Endodermal cell (in vitro differentiated cells): ENCODE data around the gene NAA38. TPM values are rescaled to one million over a fixed set of nuclear protein-coding genes. Genes with fewer than 3 reads are reported as not detected.
A peak's percentile ranks its signal among the peaks of the same experiment; 100 is the strongest.

Experiments
- DNase-seq: peaks from one replicate; pipeline ENCODE4 v3.0.0-alpha.2; 2017
- H3K27ac ChIP-seq: 2 replicates; pipeline ENCODE4 v1.5.1; 2013; ENCODE audit warnings: mild to moderate bottlenecking, low read depth, low read length, moderate library complexity
- H3K27me3 ChIP-seq: 2 replicates; pipeline ENCODE4 v1.6.1; 2013; ENCODE audit warnings: mild to moderate bottlenecking, low read length, moderate library complexity; ENCODE audit not compliant: insufficient read depth, control insufficient read depth, poor library complexity, severe bottlenecking
- H3K36me3 ChIP-seq: 2 replicates; pipeline ENCODE4 v1.7.0; 2013; ENCODE audit warnings: mild to moderate bottlenecking, low read length, moderate library complexity; ENCODE audit not compliant: control insufficient read depth, insufficient read depth
- H3K4me1 ChIP-seq: one replicate; pipeline ENCODE4 v1.7.0; 2013; ENCODE audit warnings: low read length; ENCODE audit not compliant: control insufficient read depth, insufficient read depth
- H3K4me3 ChIP-seq: 2 replicates; pipeline ENCODE4 v1.5.1; 2013; ENCODE audit warnings: mild to moderate bottlenecking, low read length, moderate library complexity
- H3K9ac ChIP-seq: 2 replicates; pipeline ENCODE4 v1.6.1; 2013; ENCODE audit warnings: mild to moderate bottlenecking, low read length, moderate library complexity; ENCODE audit not compliant: poor library complexity, severe bottlenecking; ENCODE audit errors: extremely low read depth
- H3K9me3 ChIP-seq: 2 replicates; pipeline ENCODE4 v1.6.1; 2013; ENCODE audit warnings: mild to moderate bottlenecking, low read length, moderate library complexity; ENCODE audit not compliant: control insufficient read depth
- H3K27ac Mint-ChIP-seq: 2 replicates; pipeline ENCODE4 v1.8.0; 2020; ENCODE audit warnings: mixed read lengths
- H3K27me3 Mint-ChIP-seq: 2 replicates; pipeline ENCODE4 v1.8.0; 2021; ENCODE audit warnings: mild to moderate bottlenecking, mixed read lengths; ENCODE audit not compliant: insufficient read depth
- H3K36me3 Mint-ChIP-seq: 2 replicates; pipeline ENCODE4 v1.8.0; 2020; ENCODE audit warnings: low read depth, mixed read lengths
- H3K4me1 Mint-ChIP-seq: 2 replicates; pipeline ENCODE4 v1.8.0; 2020; ENCODE audit warnings: mixed read lengths
- H3K4me3 Mint-ChIP-seq: 2 replicates; pipeline ENCODE4 v1.8.0; 2020; ENCODE audit warnings: mild to moderate bottlenecking, moderate library complexity, mixed read lengths
- H3K9me3 Mint-ChIP-seq: 2 replicates; pipeline ENCODE4 v1.8.0; 2020; ENCODE audit warnings: mild to moderate bottlenecking, mixed read lengths
- WGBS, 2 experiments: methylation state at CpG; one replicate each; pipeline versions ENCODE4 v1.1.5 to v1.1.7; 2013; ENCODE audit warnings: missing lambda C conversion rate in 2 of 2, mixed read lengths in 1 of 2; ENCODE audit not compliant: insufficient coverage in 1 of 2, insufficient read length in 1 of 2; 5-methylcytosine and 5-hydroxymethylcytosine counted together
- total RNA-seq, 2 donors: library from RNA; stranded (reverse); fragmentation: NEBNext Ultra II Directional in 1 of 2; extraction: Animal tissue kit (Norgen Biotek cat#: 25700) in 1 of 2; gene quantifications; 2 replicates in 1 of 2; 3 replicates in 1 of 2; pipeline ENCODE4 v1.2.1, GENCODE V29; 2021
- TF ChIP-seq, protein P1 (sequence below): fragments of 200-600 bp; sonication (generic); conservative IDR thresholded peaks from 2 replicates; pipeline ENCODE4 v1.5.0; 2021; ENCODE audit warnings: antibody characterized with exemption, mild to moderate bottlenecking

NAA38 gene
- total RNA-seq, 2 donors from 2014 or later = 38.9 to 44.8 TPM

DNA sequence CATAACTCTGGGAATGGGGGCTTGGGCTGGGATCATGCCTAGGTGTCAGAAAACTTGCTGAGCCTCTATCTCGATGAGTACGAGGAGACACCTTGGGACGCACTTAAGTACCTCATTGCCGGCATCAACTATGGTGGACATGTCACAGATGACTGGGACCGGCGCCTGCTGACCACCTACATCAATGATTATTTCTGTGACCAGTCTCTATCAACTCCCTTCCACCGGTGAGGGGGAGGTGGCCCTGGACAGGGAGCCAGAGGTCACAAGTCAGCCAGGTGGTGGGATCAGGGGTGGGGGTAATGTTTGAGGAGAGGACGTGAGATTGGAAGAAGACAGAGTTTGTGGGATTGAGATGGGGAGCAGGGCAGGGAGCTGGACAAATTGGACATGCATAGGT lies 26.7 kb downstream of the NAA38 start:
- H3K27me3 ChIP-seq = peaks cover 46% of the 10 kb centered on the region
- H3K4me3 Mint-ChIP-seq = no peak overlapping the region
- H3K9me3 ChIP-seq = no peaks in the 10 kb centered on the region
- peaks cover 9% of the 10 kb centered on the region for H3K4me1 Mint-ChIP-seq
- no peaks in the 10 kb centered on the region for H3K36me3 ChIP-seq
- TF ChIP-seq, protein P1, sequence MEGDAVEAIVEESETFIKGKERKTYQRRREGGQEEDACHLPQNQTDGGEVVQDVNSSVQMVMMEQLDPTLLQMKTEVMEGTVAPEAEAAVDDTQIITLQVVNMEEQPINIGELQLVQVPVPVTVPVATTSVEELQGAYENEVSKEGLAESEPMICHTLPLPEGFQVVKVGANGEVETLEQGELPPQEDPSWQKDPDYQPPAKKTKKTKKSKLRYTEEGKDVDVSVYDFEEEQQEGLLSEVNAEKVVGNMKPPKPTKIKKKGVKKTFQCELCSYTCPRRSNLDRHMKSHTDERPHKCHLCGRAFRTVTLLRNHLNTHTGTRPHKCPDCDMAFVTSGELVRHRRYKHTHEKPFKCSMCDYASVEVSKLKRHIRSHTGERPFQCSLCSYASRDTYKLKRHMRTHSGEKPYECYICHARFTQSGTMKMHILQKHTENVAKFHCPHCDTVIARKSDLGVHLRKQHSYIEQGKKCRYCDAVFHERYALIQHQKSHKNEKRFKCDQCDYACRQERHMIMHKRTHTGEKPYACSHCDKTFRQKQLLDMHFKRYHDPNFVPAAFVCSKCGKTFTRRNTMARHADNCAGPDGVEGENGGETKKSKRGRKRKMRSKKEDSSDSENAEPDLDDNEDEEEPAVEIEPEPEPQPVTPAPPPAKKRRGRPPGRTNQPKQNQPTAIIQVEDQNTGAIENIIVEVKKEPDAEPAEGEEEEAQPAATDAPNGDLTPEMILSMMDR = no peak
- no peak for DNase-seq
- H3K4me3 ChIP-seq = no peak overlapping the region
- no peaks in the 10 kb centered on the region for H3K9me3 Mint-ChIP-seq
- H3K4me1 ChIP-seq = no peaks in the 10 kb centered on the region
- H3K9ac ChIP-seq = no peak overlapping the region
- 91 to 99% methylated on average over 6 to 8 of the region's 8 CpGs for WGBS, 2 experiments
- H3K27me3 Mint-ChIP-seq = peaks cover 66% of the 10 kb centered on the region
- no peak overlapping the region for H3K27ac Mint-ChIP-seq
- no peaks in the 10 kb centered on the region for H3K36me3 Mint-ChIP-seq
- H3K27ac ChIP-seq = no peak overlapping the region

DNA sequence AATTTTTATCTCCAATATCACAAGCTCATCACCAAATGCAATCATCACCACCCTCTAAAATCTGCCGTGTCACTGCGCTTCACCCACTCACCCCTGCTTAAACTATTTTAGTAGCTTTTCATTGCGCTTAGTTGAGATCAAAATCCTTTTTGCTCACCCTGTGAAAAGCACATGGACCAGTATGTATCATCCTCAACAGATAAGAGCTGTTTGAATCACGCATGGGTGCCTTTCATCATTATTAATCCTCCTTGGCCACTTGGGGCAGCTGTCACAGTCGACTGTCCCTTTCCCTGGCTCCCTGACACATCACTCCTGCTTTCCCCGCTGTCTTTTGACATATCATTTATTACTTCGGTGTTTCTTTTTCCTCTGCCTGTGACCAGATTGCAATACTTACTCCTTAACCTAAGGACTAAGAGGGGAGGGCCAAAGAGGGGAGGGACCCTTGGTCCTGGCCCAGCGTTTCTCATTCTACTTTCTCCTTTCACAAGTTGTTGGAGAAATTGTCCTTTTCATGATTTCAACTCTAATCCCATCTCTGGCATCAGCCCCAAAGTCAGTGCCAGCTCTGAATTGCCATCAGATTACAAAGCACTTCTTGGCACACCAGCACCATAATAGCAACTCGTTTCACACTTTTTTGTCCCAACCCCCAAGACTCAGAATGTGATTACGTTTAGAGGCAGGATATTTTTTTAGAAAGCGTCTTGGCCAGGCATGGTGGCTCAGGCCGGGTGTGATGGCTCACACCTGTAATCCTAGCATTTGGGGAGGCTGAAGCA lies 32.0 kb downstream of the NAA38 start:
- Histone ChIP-seq H3K4me3 (no peak overlapping the region), H3K9ac (no peak overlapping the region), H3K36me3 (no peaks in the 10 kb centered on the region), H3K27me3 (peaks cover 18% of the 10 kb centered on the region), H3K4me1 (no peaks in the 10 kb centered on the region), H3K27ac (no peak overlapping the region), H3K9me3 (no peaks in the 10 kb centered on the region)
- Mint-ChIP-seq H3K36me3 (no peaks in the 10 kb centered on the region), H3K4me1 (peaks cover 12% of the 10 kb centered on the region), H3K4me3 (no peak overlapping the region), H3K27me3 (peaks cover 66% of the 10 kb centered on the region), H3K27ac (no peak overlapping the region), H3K9me3 (no peaks in the 10 kb centered on the region)
- 71 to 75% methylated on average over 9 to 12 of the region's 12 CpGs for WGBS, 2 experiments
- DNase-seq = peak; percentile 45
- TF ChIP-seq, protein P1 = peak; percentile 44

DNA sequence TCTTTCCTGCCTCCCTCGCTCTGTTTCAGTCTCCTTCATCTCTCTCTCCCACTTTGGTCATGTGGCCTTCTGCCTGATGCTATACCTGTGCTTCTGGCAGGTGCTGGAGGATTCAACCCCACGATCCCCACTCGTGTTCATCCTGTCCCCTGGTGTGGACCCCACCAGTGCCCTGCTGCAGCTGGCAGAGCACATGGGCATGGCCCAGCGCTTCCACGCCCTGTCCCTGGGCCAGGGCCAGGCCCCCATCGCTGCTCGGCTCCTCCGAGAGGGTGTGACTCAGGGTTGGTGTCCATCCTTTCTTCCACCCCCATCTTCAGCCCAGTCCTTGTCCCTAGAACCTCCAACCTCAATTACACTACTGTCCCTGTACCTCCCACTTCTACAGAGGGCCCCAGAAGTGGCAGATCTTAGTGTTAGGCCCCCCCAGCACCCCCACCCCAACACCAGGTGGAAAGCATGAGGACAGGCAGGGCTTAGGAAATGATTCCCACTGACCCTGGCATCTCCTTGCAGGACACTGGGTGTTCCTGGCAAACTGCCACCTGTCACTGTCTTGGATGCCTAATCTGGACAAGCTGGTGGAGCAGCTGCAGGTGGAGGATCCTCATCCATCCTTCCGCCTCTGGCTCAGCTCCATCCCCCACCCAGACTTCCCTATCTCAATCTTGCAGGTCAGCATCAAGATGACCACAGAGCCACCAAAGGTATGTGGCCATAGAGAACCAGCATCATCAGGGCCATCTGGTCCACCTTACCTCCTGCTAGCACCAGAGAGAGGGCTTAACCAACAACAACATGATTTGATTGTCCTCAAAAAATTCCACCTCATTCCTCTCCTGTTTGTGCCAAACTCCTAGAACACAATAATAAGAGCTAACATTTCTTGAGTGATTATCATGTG lies 33.1 kb downstream of the NAA38 start:
- peaks cover 26% of the 10 kb centered on the region for H3K27me3 ChIP-seq
- WGBS, 2 experiments = 87 to 100% methylated on average over 3 to 9 of the region's 9 CpGs
- peaks cover 66% of the 10 kb centered on the region for H3K27me3 Mint-ChIP-seq
- no peak overlapping the region for H3K4me3 Mint-ChIP-seq
- no peaks in the 10 kb centered on the region for H3K4me1 ChIP-seq
- peaks cover 12% of the 10 kb centered on the region for H3K4me1 Mint-ChIP-seq
- TF ChIP-seq, protein P1 = no peak
- no peak overlapping the region for H3K9ac ChIP-seq
- no peaks in the 10 kb centered on the region for H3K9me3 ChIP-seq
- no peaks in the 10 kb centered on the region for H3K36me3 ChIP-seq
- DNase-seq = peak; percentile 39
- no peak overlapping the region for H3K27ac Mint-ChIP-seq
- H3K9me3 Mint-ChIP-seq = no peaks in the 10 kb centered on the region
- H3K4me3 ChIP-seq = no peak overlapping the region
- H3K27ac ChIP-seq = no peak overlapping the region
- no peaks in the 10 kb centered on the region for H3K36me3 Mint-ChIP-seq
